Astrocyte (in vitro differentiated cells and primary cell): ENCODE measurements around the gene ERN1. TPM values are rescaled to one million over a fixed set of nuclear protein-coding genes. Genes with fewer than 3 reads are reported as not detected.

ENCODE experiments used
- DNase-seq: peaks from one replicate; pipeline ENCODE4 v3.0.0-alpha.2; 2010; ENCODE audit warnings: low read depth
- FAIRE-seq: peaks from 2 replicates; lab custom pipeline; 2011; peaks lifted over from hg19 to GRCh38; lab: Jason Lieb, UNC
- H2AFZ ChIP-seq: 2 replicates; pipeline ENCODE4 v1.6.0; 2012; ENCODE audit warnings: low read depth, low read length, inconsistent platforms
- H3K27ac ChIP-seq: 2 replicates; pipeline ENCODE4 v1.5.1; 2011; ENCODE audit warnings: low read depth, low read length, inconsistent platforms
- H3K27me3 ChIP-seq: 2 replicates; pipeline ENCODE4 v1.6.0; 2011; ENCODE audit warnings: low read length, inconsistent platforms; ENCODE audit not compliant: insufficient read depth
- H3K36me3 ChIP-seq: 2 replicates; pipeline ENCODE4 v1.5.1; 2011; ENCODE audit warnings: low read length, inconsistent platforms; ENCODE audit not compliant: insufficient read depth
- H3K4me1 ChIP-seq: 2 replicates; pipeline ENCODE4 v1.5.1; 2011; ENCODE audit warnings: low read length, inconsistent platforms; ENCODE audit not compliant: insufficient read depth
- H3K4me2 ChIP-seq: 2 replicates; pipeline ENCODE4 v1.6.0; 2012; ENCODE audit warnings: low read length, inconsistent platforms
- H3K4me3 ChIP-seq: 2 replicates; pipeline ENCODE4 v1.5.1; 2011; ENCODE audit warnings: low read depth, mild to moderate bottlenecking, low read length, inconsistent platforms; ENCODE audit not compliant: insufficient read depth
- H3K79me2 ChIP-seq: 2 replicates; pipeline ENCODE4 v1.6.0; 2012; ENCODE audit warnings: mild to moderate bottlenecking, low read length, inconsistent platforms; ENCODE audit not compliant: insufficient read depth
- H3K9ac ChIP-seq: 2 replicates; pipeline ENCODE4 v1.6.0; 2012; ENCODE audit warnings: mild to moderate bottlenecking, low read length, inconsistent platforms
- H3K9me3 ChIP-seq: 2 replicates; pipeline ENCODE4 v1.5.1; 2012; ENCODE audit warnings: low read depth, mild to moderate bottlenecking, low read length, inconsistent platforms; ENCODE audit not compliant: insufficient read depth
- H4K20me1 ChIP-seq: 2 replicates; pipeline ENCODE4 v1.6.0; 2012; ENCODE audit warnings: low read length, inconsistent platforms; ENCODE audit not compliant: insufficient read depth
- H3K27ac Mint-ChIP-seq: one replicate; pipeline ENCODE4 v1.8.0; 2021; ENCODE audit warnings: mild to moderate bottlenecking, mixed read lengths; ENCODE audit not compliant: unreplicated experiment
- H3K27me3 Mint-ChIP-seq: one replicate; pipeline ENCODE4 v1.8.0; 2021; ENCODE audit warnings: low read depth, mixed read lengths; ENCODE audit not compliant: unreplicated experiment
- H3K36me3 Mint-ChIP-seq: one replicate; pipeline ENCODE4 v1.8.0; 2021; ENCODE audit warnings: low read depth, mixed read lengths; ENCODE audit not compliant: unreplicated experiment
- H3K4me1 Mint-ChIP-seq: one replicate; pipeline ENCODE4 v1.8.0; 2021; ENCODE audit warnings: low read depth, mixed read lengths; ENCODE audit not compliant: unreplicated experiment
- H3K4me3 Mint-ChIP-seq: one replicate; pipeline ENCODE4 v1.8.0; 2021; ENCODE audit warnings: mild to moderate bottlenecking, moderate library complexity, mixed read lengths; ENCODE audit not compliant: unreplicated experiment
- H3K9me3 Mint-ChIP-seq: one replicate; pipeline ENCODE4 v1.8.0; 2021; ENCODE audit warnings: mild to moderate bottlenecking, mixed read lengths; ENCODE audit not compliant: unreplicated experiment
- CTCF ChIP-seq: IDR thresholded peaks from 2 replicates; pipeline ENCODE4 v1.5.1; 2011; ENCODE audit warnings: low read depth, mild to moderate bottlenecking, inconsistent platforms, low read length, moderate library complexity; ENCODE audit not compliant: insufficient read depth
- EZH2 ChIP-seq: IDR thresholded peaks from 2 replicates; pipeline ENCODE4 v1.6.1; 2012; ENCODE audit warnings: mild to moderate bottlenecking, low read length, inconsistent platforms; ENCODE audit not compliant: insufficient read depth
- total RNA-seq: library from RNA; stranded (reverse); gene quantifications from 2 replicates; pipeline ENCODE4 v1.2.1, GENCODE V29; 2021

Gene ERN1
- total RNA-seq, 1 donor from 2014 or later, result 11.7 TPM

GRCh38 chr17:64073771-64074703 is 55.9 kb downstream of the ERN1 start:
- no peak overlapping the region for H3K4me3 Mint-ChIP-seq
- H3K27ac ChIP-seq, result no peak overlapping the region

DNA sequence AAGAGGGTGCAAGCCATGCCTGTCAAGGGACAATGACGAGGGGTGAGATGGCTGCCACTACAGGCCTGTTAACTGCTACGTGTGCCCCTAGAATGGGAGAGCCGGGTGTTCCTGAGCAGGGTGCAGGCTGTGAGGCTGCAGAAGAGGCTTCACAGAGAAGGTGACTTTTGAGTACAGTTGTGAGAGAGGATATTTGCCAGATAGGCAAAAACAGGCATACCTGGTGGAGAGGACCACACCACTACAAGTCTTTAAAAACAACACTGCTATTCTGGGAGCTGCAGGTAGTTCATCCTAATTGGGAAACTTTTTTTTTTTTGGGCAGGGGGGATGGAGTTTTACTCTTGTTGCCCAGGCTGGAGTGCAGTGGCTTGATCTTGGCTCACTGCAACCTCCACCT is 58.8 kb downstream of the ERN1 start:
- FAIRE-seq (no peak), DNase-seq (no peak)
- Histone ChIP-seq H3K36me3 (peaks cover 5% of the 10 kb centered on the region), H3K9ac (no peak overlapping the region), H3K4me2 (no peak overlapping the region), H2AFZ (no peak overlapping the region), H3K27me3 (no peaks in the 10 kb centered on the region), H3K4me1 (no peaks in the 10 kb centered on the region), H3K9me3 (peaks cover 11% of the 10 kb centered on the region), H4K20me1 (no peaks in the 10 kb centered on the region), H3K4me3 (no peak overlapping the region), H3K79me2 (no peaks in the 10 kb centered on the region), H3K27ac (no peak overlapping the region)
- H3K4me1 Mint-ChIP-seq, result peaks cover 4% of the 10 kb centered on the region
- H3K9me3 Mint-ChIP-seq, result peaks cover 21% of the 10 kb centered on the region
- no peak overlapping the region for H3K4me3 Mint-ChIP-seq
- peaks cover 60% of the 10 kb centered on the region for H3K36me3 Mint-ChIP-seq
- TF ChIP-seq CTCF (no peak), EZH2 (no peak)
- H3K27me3 Mint-ChIP-seq, result no peaks in the 10 kb centered on the region
- no peak overlapping the region for H3K27ac Mint-ChIP-seq

More at GRCh38 chr17:64073771-64074703, 55.9 kb downstream of the ERN1 start:
- Mint-ChIP-seq H3K27ac (no peak overlapping the region), H3K27me3 (no peaks in the 10 kb centered on the region), H3K9me3 (peaks cover 14% of the 10 kb centered on the region), H3K36me3 (peaks cover 46% of the 10 kb centered on the region), H3K4me1 (peaks cover 2% of the 10 kb centered on the region)
- Histone ChIP-seq H3K36me3 (peaks cover 5% of the 10 kb centered on the region), H2AFZ (no peak overlapping the region), H4K20me1 (no peaks in the 10 kb centered on the region), H3K9me3 (peaks cover 7% of the 10 kb centered on the region), H3K4me2 (no peak overlapping the region), H3K4me3 (no peak overlapping the region), H3K79me2 (no peaks in the 10 kb centered on the region), H3K9ac (no peak overlapping the region), H3K27me3 (no peaks in the 10 kb centered on the region), H3K4me1 (no peaks in the 10 kb centered on the region)
- TF ChIP-seq CTCF (no peak), EZH2 (no peak)
- no peak for DNase-seq
- no peak for FAIRE-seq

GRCh38 chr17:64070213-64070612 is 59.7 kb downstream of the ERN1 start:
- Mint-ChIP-seq H3K27me3 (no peaks in the 10 kb centered on the region), H3K9me3 (peaks cover 21% of the 10 kb centered on the region), H3K4me3 (no peak overlapping the region), H3K27ac (no peak overlapping the region), H3K4me1 (peaks cover 1% of the 10 kb centered on the region), H3K36me3 (peaks cover 63% of the 10 kb centered on the region)
- Histone ChIP-seq H2AFZ (no peak overlapping the region), H3K27me3 (no peaks in the 10 kb centered on the region), H3K36me3 (peaks cover 5% of the 10 kb centered on the region), H3K9ac (no peak overlapping the region), H3K27ac (no peak overlapping the region), H3K4me1 (no peaks in the 10 kb centered on the region), H3K4me3 (no peak overlapping the region), H3K9me3 (peaks cover 11% of the 10 kb centered on the region), H3K79me2 (no peaks in the 10 kb centered on the region), H4K20me1 (no peaks in the 10 kb centered on the region), H3K4me2 (no peak overlapping the region)
- TF ChIP-seq EZH2, result no peak
- TF ChIP-seq CTCF, result no peak
- no peak for FAIRE-seq
- DNase-seq, result no peak
